ENCODE measurements around the gene NEU1.
"Not testable (repeated sequence)": the region's sequence is repeated elsewhere in the genome, so short reads cannot be mapped to it uniquely, and the experiment has no call there.

The NEU1 gene

DNA sequence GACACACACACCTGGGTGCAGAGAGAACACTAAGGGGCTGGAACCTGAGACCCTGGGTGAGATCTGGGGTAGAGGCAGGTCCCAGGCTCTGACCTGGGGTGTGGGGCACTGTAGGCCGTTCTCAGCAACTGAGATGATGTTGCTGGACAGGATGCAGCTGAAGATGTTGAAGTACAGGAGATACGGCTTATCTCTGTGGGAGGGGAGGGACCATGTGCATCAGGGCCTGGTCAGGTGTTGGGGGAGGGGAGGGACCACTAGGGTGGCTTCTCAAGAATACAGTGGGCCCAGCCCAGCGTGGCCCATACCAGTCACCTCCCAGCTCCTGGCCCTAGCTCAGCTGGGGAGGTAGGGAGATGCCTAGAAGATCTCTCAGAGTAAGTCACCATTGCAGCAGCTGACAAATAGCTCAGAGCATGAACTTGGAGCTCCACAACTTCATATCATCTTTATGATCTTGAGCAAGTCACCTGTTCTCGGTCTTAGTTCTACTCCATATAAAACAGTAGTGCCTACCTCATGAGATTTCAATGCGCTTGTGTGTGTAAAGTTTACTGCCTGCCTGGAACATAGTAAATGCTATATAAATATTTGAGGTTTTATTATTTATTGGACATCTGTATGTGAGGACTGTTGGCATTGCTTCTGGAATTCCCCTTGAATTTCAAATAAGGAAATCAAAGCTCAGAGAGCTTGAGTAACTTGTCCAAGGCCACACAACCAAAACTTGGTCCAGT is 12.4 kb upstream of the NEU1 start:
- DNase-seq: no peak

DNA sequence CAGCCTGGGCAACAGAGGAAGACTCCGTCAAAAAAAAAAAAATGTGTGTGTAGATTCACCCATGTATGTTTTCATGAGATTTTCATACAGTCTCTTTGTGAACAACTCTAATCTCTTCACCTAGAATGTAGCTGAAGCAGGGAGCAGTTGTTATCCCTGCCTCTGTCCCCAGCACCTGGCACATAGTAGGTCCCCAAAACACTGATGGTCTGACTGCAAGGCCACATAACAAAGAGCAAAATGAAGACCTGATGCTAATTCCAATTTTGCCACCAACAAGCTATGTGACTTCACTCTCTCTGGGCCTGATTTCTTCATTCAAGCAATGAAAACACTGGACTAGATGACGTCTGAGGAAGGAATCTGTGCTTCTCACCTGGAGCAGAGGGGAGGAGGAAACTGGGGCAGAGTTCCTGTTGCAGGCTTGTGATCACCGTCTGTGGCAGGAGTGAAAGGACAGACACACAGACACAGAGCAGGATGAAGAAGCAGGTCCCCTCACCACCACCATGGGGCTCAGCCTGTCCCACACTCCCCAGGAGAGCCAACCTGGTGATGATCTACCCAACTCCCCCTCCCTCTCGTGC is 11.6 kb upstream of the NEU1 start:
- no peak for DNase-seq

DNA sequence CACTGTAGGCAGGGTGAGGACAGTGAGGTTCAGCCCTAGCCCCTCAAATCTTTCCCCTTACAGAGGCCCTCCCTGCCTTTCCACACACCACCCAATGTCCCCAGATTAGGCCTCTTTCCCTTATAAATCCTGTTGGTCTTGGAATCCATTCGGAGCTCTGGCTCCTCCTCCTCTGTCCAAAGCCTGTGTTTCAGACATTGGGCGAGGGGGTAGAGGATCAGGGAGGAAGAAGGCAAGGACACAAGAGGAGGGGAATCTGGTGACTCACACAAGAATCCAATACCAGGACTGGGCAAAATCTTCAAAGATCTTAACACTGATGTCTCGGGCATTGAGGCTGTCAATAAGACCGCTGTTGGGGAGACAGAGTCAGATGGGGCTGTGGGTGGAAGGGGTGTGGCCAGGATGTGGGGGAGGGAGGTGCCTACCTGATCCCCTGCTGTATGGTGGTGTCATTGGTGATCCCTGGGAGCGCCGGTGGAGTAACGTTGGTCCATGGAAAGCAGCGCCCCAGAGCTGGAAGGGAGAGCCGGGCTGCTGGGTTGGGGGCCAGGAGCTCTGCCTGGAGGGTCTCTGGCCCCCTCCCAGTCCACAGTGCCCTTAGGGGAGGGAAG is 8.5 kb upstream of the NEU1 start:
- no peak for DNase-seq

DNA sequence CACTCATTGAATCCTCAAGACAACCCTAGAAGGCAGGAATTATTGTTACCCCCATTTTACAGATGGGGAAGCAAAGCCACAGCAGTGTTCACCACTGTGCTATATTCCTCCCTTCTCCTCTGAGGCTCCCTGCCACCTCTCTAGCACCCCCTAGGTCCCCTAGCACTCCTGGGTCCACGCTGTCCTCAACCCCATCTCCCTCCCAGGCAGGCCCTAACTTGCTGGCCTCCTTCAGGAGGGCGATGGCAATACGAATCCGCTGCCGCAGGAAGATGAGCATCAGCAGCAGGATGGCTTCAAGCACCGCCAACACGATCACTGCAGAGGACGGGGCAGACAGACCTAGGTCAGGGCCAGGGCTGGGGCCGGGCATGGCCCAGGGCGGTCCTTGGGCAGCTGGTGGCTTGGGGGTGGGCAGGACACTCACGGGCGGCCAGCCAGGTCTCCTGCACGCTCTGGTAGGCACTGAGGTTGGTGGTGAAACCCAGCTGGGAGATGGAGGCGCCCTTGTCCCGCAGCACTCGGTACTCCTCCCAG is 7.8 kb upstream of the NEU1 start:
- no peak for DNase-seq

DNA sequence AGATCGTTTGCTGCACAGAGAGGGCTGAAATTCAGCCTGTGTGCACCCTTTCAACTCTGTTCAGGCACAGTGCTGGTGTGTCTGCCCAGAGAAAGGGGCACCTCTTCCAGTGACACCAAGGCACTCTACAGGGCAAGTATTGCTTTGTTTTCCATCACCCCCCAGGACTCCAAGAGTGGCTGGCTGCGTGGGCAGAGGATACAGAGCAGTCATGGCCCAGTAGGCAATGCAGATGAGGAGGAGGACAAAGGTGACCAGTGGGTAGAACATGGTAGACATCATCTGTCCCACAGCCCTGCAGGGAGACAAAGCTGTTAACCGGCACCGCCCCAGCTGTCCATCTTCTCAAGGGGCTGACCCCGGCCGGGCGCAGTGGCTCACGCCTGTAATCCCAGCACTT is 6.7 kb upstream of the NEU1 start:
- no peak for DNase-seq

DNA sequence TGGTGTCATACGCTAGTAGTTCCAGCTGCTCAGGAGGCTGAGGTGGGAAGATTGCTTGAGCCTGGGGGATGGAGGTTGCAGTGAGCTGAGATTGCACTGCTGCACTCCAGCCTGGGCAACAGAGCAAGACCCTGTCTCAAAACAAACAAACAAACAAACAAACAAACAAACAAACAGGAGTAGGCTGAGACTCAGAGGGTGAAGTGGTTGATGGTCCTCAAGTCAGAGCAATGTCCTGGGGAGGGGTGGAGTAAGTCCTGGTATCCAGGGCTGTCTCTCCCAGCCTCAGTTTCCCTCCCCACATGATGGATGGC is 6.0 kb upstream of the NEU1 start:
- not testable (repeated sequence) for DNase-seq

DNA sequence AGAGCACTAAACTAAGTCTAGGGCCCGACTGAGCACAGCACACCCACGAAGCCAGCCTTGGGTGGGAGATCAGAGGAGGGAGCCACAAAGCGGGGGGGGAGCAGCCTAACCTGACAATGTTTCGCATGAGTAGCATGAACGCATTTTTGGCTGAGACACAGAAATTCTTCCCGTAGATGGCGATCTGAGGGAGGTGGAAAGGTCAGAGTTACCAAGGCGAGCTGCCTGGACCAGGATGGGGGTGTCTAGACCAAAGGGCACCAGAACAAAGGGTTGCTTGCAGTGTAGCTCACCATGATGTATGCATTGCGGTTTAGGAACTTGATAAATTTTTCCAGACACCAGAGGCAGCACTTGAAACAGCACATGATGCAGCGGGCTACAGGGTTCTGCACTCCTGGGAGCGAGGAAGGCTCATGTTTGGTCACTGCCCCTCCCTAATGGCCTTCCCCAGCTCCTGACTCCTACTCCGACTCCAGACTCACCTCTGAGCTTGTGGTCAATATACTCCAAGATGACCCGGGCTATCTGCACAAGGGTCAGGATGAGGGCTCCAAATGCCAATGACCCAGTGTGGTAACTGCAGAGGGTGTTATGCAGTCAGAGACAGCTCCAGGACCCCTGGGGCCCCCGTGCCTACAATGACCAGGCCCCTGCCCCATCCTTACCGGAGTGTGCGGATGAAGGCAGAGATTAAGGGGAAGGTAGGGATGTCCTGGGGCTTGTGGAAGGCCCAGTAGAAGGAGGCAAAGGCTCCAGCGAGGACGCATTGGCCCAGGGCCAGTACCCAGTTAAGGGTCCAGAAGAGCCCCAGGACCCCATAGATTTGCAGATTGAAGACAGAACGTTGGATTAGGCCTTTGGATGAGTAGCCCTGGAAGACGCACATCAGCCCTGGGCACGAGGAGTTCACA is 2.8 kb upstream of the NEU1 start:
- no peak for DNase-seq

DNA sequence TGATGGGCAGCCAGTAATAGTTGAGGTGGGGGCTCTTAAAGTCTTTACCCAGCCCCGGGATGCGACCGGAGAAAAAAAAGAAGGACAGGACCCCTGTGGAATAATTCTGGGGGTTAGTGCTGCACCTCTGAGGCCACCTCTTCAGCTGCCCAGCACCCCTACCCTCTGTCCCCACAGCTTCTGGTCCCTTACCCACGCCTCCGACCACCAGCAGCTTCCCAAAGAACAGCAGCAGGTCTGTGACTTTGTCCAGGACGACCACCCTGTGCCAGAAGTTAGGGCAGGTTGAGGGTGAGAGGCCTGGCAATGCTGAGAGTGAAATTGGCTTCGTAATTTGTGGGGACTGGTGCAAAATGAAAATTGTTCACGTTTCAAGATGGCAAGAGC is 2.2 kb upstream of the NEU1 start:
- no peak for DNase-seq

DNA sequence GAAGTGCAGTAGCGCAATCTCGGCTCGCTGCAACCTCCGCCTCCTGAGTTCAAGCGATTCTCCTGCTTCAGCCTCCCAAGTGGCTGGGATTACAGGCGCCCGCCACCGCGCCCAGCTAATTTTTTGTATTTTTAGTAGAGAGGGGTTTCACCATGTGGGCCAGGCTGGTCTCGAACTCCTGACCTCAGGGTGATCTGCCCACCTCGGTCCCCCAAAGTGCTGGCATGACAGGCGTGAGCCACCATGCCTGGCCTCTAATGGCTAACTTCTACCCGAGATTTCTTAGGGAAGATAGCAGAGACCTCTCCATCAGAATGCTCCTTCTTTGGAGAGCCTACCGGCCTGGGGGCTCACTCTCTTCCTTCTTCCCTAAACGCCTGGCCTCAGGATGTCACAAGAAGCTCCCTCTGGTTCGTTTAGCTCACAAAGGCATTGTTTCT is 1.5 kb upstream of the NEU1 start:
- DNase-seq: not testable (repeated sequence)

DNA sequence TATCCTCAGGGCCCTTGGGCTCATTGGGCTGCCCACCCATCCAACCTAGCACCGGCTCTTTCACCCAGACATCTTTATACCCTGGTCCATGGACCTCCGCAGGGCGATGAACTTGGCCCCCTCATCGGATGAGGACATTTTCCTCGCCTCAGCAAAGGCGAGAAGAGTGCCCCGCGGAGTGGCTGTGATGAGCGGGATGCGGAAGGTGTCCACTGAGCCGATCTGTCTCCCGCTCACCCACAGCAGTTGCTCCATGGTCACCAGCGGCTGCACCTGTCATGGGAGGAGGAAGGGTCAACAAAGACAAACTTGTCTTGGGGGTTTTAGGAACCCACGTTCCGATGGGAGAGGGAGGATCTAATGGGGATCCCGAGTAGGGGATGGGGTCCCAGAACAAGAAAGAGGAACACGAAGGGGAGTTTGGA is 690 bp downstream of the NEU1 start:
- DNase-seq: peak in 3 of 51 donors; percentile 6 to 12 (median 12)

DNA sequence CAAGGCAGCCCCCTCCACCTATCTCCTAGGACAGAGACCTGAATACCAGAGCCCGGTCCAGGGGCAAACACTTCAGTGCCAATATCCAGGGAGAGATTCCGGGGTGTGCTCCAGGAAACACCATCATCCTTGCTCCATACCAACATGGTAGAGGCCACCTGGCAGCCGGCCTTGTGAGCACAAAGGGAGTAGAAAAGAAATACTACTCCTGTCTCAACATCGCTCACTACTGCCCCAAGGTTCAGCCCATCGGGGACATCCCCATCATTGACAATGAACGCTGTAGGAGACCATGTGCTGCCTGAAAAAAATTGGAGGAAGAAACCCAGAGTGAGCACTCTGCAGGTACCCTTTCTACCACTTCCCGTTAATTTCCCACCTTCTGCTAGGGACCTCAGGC is 1.5 kb downstream of the NEU1 start:
- DNase-seq: no peak

DNA sequence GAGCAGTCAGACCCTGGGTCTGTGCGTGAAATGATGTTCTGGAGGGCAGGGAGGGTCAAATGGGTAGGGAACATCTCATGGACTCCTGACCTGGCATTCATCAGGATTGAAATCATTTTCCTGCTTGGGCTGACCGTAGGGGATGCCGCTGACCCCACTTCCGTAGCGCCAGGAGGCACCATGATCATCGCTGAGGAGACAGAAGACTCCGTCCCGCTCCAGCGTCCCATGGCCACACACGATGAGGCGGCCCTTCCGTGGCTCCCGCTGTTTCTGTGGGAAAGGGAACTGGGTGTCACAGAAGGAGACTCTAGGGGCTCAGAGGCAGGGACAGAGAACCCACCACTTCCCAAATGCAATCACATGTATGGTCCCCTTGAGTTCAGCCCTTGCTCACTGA is 2.3 kb downstream of the NEU1 start:
- no peak for DNase-seq

DNA sequence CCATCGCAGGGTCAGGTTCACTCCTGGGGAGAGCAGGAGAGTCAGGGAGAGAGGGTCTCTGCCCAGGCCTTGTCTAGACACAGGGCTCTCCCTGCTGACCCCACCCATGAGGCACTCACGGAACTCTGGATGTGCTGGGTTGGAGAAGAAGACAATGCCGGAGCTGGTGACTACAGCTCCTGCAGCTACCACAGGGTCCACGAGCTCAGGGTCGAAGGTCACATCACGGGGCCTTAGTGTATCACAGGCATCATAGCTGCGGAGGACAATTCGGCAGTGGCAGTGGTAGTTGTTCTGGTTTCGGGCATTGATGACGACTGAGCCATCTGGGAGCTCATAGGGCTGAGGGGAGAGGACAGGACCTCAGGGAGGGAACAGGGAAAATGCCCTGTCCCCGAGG is 2.7 kb downstream of the NEU1 start:
- no peak for DNase-seq

DNA sequence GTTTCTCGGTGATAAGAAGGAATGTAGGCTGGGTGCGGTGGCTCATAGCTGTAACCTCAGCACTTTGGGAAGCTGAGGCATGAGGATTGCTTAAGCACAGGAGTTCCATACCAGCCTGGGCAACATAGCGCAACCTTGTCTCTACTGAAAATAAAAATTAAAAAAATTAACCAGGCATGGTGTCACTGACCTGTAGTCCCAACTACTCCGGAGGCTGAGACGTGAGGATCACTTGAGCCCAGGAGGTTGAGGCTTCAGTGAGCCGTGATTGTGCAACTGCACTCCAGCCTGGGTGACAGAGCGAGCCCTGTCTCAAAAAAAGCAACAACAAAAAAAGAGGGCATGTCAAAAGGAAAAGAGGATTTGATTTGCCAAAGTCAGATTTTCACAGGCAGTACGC is 3.9 kb downstream of the NEU1 start:
- DNase-seq: no peak

DNA sequence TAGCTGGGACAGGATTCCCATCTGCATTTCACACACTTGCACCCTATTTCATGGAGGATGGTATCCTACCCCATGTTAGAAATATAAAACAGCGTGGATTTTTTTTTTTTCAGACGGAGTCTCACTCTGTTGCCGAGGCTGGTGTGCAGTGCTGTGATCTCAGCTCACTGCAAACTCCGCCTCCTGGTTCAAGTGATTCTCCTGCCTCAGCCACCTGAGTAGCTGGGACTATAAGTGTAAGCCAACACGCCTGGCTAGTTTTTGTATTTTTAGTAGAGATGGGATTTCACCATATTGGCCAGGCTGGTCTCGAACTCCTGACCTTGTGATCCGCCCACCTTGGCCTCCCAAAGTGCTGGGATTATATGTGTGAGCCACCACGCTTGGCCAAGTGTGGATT is 4.8 kb downstream of the NEU1 start:
- not testable (repeated sequence) for DNase-seq

DNA sequence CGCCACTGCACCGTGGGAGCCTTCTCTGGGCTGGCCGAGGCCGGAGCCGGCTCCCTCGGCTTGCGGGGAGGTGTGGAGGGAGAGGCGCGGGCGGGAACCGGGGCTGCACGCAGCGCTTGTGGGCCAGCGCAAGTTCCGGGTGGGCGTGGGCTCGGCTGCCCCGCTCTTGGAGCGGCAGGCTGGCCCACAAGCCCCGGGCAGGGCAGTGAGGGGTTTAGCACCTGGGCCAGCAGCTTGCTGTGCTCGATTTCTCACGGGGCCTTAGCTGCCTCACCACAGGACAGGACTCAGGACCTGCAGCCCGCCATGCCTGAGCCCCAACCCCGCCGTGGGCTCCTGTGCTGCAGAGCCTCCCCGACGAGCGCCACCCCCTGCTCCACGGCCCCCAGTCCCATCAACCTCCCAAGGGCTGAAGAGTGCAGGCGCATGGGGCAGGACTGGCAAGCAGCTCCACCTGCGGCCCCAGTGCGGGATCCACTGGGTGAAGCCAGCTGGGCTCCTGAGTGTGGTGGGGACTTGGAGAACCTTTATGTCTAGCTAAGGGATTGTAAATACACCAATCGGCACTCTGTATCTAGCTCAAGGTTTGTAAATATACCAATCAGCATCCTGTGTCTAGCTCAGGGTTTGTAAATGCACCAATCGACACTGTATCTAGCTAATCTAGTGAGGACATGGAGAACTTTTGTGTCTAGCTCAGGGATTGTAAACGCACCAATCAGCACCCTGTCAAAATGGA is 10.5 kb downstream of the NEU1 start:
- not testable (repeated sequence) for DNase-seq

DNA sequence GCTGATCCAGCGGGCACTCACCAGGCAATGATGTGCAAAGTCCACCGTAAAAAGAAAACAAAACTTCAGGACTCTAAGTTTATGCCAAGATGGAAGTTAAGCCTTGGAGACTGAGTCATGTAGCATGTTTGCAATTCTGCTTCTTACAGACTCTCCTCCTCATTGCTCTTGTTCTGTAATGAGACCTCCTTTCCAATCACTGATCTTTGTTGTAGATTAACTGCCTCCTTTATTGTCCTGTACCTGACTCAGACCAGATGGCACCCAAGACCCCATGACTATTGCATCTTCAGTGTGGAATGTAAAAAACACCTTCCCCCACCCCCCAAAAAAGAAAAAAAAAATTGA is 11.2 kb downstream of the NEU1 start:
- no peak for DNase-seq

DNA sequence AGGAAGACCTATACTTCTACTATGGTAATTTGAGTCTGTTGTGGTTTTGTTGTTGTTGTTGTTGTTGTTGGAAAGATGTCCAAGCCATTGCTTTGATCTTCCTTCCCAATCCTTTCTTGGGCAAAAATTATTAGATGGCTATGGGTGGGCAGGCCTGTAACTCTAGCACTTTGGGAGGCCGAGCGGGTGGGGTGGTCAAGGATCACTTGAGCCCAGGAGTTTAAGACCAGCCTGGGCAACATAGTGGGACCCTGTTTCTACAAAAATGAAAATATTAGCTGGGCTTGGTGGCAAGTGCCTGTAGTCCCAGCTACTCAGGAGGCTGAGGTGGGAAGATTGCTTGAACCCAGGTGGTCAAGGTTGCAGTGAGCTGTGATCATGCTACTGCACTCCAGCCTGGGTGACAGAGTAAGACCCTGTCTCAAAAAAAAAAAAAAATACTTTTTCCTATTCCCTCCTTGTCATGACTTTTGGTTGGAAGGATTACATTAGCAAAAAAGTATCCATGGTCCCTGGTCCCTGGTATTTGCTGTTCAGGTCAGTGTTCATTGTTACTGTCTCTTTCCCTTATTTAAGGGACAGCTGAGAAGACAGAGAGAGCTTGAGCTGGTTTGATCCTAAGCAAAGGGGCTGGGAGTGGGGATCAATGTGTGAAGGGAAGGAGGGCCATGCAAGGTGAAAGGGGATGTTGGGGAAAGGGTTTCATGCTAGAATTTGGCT is 11.7 kb downstream of the NEU1 start:
- no peak for DNase-seq

DNA sequence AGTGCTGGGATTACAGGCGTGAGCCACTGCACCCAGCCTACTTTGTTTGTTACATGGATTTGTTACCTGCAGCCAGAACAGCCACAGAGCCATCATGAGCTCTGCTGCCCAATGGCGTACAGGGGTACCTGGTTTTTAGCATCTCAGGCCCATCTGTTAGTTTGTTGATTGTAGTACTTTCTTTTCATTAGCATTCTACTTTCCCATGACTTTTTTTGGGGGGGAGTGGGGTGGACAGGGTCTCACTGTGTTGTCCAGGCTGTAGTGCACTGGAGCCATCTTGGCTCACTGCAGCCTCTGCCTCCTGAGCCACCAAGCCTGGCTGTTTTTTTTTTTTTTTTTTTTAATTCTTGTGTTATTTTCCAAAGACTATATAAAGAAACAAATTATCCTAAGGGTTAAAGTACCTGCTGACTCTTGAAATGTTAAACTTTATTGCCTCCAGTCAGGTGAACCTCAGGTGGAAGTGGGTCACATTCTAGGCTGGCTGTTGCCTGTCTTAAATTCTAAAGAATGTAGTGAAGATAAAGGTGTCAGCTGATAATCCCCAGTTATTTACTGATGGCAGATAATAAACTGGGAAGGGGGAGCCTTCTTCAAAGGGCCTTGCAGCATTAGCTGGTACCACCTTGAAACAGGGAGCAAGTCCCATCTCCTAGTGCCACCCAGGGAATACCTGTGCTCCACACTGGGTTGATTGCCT is 15.2 kb downstream of the NEU1 start:
- DNase-seq: no peak

DNA sequence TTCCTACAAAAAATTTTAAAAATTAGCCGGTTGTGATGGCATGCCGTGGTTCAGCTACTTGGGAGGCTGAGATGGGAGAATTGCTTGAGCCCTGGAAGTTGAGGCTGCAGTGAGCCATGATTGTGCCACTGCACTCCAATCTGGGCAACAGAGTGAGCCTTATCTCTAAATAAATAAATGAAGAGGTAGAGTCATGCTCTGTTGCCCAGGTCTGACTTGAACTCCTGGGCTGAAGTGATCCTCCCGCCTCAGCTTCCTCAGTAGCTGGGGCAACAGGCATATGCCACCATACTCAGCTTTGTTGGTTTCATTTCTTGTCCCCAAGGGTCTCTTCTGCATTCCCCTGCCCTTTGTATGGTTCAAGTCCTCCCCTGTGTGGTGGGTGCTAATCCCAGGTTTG is 18.1 kb downstream of the NEU1 start:
- no peak for DNase-seq

All from hypothalamus (tissue), 51 donors.